CD4-positive, alpha-beta T cell treated with Interferon alpha-2 for 1 hour (primary cell): Measurements from ENCODE around the gene VAMP5.

Source experiments
- DNase-seq, 2 donors: peaks; one replicate each; pipeline ENCODE4 v3.0.0-alpha.2; 2020 to 2022

VAMP5 gene

DNA sequence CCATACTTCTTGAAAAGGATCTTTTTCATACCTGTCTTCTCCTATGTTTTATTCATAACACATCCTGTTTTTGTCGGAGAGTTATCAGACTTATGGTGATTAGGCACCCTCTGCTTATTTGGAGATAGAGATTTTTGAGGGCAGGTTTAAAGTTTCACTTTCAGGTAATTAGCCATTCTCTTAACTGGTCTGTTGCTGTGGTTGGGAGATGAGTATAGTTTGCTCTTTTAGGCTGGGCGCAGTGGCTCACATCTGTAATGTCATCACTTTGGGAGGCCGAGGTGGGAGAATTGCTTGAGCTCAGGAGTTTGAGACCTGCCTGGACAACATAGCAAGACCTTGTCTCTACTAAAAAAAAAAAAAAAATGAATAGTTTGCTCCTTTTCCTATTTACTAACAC is 58.5 kb downstream of the VAMP5 start:
- peak in 1 of 2 donors; percentile 37 for DNase-seq
